Central memory CD4-positive, alpha-beta T cell (primary cell): ENCODE results near the gene CDK6.

Source experiments
- DNase-seq: peaks from one replicate; pipeline ENCODE4 v3.0.0; 2022

CDK6 gene

DNA sequence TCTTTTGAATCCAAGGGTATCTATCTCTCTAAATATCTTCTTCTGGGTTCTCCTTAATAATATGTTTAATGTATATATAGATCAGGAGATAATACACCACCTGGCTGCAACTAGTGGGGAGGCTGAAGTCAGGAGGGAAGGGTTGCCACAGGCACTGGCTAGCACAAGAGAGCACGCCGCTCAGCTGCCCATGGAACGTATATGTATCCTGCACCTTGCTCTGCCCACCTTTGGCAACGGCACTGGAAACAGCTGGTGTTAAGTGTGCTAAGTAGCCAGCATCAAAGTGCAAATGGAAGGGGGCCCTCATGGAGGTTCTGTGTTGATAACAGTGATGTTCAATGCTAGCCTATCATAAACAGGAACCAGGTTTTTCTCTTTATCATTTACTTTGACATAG, 196.4 kb downstream of the CDK6 start:
- no peak for DNase-seq

DNA sequence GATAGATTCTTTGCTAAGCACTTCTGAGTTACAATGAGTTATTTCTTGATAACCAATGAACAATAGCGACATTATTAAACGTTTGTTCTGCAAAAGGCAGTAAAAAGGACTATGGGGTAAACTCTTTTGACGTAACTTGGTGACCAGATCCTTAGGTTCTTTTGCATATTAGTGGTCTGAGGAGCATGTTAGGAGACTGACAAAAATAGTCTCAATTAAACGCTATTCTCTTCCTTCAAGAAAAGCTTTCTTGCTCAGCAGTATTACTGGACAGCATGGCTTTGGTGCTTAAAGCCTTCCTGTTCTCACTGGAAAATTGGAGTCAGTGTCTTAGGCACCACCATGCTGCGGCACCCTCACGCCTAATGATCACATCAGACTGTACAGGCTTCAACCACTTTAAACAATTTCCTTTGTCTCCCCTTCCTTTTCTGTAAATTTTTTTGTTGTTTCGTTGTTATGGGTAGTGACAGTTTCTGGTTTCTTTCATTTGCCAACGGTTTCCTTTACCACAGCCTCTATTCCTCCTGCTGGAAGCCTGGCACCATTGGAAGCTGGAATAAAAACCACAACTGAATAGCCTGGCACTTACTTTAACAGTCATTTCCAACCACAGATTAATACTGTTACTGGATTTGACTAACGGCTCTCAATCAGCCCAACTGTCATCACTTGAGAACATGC, 197.0 kb downstream of the CDK6 start:
- DNase-seq = no peak

DNA sequence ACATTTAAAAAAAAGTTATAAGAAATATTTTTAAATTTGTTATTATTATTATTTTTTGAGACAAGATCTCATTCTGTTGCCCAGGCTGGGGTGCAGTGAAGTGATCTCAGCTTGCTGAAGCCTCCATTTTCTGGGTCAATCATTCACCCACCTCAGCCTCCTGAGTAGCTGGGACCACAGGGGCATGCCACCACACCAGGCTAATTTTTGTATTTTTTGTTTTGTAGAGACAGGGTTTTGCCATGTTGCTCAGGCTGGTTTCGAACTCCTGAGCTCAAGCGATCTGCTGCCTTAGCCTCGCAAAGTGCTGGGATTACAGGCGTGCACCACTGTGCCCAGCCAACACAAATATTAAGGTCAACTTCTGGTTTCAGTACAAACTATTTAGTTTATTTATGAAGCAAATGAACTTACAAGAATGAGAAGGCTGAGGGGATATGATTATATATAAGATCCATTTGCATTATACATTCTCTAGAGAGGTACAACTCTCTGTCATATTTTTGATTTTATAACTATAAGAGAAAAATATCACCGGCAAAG, 200.3 kb downstream of the CDK6 start:
- no peak for DNase-seq

DNA sequence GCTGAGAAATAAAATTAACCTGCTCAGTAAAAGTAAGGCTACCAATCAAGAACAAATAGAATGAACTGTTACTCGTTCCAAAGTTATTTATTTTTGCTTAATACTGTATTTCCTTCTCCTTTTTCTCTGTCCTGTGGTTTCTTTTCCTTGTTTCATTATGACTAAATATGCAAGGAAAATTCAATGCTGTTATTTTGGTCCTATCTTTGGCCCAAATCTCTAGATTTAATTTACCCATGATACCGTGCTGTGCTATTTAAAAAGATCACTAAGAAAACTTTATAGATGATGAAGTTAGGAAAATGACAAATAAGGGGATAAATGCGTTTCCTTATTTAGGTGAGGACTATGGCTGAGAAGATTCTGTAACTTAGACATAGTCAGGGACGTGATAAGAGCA, 200.8 kb downstream of the CDK6 start:
- no peak for DNase-seq

DNA sequence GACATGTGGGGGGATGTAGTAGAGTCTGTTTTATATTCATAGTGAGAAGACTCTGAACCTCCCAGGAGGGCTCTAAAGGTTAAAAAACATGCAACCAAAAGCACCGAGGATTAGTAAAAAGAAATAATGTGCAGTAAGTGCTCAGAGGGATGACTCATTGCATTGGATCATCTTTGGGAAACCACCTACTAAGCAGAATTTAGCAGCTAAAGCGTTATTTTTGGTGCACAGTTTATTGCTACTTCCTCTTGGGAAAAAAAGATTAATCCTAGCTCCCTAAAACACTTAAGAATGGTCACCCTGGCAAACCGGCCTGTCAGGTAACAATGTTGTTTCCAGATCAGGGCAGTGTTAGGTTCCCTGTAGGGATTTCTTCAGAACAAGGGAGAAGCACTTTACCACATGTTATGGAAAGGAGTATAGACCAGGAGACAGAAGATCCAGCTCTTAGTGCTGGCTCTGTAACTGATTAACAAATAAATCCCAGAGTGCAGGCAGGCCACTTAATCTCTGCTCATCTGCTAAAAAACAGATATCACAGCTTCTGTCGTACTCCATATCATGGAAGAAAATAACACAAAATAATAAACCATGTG, 201.4 kb downstream of the CDK6 start:
- no peak for DNase-seq

DNA sequence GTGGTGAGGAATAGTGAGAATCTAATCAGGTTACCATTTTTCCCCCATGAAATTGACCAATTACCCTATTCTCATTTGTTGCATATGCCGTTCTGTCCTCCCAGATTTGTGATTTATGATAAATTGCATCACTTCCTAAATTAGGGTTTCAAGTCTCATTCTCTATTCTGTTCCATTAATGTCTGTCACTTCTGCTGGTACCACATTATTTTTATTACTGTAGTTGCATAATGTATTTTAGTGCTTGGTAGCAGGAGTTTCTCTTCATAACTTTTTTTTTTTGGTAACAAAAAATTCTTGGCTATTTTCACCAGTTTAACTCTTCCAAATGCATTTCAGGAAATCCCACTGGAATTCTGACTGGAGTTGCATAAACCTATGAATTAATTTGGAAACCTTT, 202.2 kb downstream of the CDK6 start:
- DNase-seq = no peak

DNA sequence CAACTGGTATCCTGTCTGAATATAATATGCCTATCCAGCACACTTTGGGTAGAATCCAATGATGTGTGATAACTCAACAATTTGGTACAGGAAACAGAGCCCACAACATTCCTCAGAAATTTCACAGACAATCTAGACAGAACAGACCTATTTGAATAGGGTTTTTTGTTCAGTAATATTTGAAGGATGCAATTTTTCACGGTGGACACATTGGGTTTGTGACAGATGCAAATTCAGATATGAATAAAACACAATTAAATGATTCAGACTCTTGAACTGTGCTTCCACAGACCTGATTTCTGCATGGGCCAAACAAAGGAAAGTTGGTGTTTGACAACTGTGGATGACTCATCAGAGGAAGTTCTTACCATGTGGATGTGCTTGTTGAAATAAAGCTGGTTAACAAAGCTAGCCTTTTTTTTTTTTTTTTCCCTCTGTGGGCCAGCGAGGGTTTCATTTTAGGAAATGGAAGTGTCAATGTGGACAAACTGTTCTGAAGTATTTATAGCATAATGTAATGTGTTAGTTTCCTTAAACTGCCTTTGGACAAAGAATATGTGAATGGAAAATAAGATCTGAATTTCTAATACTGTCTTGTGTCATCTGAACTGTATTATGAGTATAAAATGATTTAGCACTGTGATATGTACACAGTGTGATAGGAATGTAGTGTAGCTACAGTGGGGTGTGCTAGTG, 203.0 kb downstream of the CDK6 start:
- no peak for DNase-seq

DNA sequence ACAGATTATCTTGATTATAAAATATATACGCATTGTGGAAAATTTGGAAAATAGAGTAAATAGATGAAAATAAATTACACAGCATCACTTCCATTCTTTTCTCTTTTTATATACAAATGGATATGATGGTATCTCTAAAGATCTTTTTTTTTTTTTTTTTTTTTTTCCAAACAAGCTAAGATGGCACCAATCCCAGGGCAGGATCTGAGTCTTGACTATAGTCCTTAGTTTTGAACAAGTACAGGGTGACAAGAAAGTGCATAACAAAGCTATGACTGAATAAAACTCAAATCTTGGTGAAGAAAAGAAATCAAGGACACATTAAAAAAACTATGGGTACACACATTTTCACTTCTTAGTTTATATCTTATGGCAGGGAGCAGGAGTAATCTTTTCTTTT, 203.6 kb downstream of the CDK6 start:
- no peak for DNase-seq

DNA sequence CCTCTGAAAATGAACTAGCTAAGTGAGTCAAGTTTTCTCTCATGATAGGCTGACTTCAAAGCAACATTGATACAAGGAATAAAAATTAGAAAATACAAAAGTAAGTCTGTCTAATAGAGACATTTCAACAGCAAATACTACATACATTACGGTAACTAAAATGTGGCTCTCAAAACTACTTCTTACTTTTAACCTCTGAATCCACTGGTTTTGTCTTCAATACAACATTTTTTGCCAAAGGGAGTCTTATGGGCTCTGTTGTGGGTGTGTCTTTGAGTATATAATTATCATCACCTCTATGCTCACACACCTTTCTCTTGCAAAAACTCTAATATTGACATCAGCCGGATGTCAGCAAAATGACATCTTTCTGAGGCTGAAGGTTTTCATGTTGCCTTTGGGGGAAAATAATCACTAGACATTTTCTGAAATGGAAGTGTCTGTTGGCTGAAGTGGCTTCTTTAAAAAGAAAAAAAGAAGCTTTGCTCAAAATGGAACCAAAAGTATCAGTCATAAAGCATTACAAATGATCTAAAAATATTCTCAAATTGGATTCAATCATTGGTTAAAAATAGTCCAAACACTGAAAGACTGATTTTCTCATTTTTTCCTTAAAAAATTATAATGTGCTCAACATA, 204.4 kb downstream of the CDK6 start:
- DNase-seq = no peak

DNA sequence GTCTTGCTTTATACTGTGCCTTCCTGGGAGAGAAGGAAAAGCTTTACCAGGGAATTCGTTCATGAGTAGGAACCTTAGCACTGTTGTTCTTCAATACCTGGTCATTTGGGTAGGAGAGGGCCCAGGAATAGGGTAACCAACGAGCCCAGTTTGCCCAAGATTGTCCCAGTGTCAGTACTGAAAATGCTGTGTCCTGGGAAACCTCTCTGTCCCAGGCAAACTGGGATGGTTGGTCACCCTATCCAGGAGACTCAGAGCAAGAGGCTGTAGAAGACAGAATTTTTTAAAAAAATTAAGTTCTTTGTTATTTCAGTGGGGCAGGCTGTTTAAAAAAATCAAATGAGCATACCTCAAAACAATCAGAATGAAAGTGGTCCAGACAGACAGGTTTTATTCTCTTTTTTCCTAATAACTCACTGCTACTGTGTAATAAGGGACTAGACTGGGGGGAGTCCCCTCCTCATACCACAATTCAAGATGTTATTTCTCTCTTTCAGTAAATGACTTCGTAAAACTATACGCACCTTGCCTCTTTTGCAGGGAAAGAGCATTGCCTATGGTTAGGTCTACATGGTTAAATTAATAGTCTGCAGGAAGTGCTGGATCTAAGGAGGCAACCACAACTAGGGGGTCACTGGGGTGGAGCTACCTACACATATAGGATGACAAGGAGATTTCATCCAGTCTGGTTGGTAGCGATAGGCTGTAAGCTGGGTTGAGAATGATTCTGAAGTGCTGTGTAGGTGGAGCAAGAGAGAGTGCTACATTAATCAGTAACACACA, 205.1 kb downstream of the CDK6 start:
- no peak for DNase-seq

DNA sequence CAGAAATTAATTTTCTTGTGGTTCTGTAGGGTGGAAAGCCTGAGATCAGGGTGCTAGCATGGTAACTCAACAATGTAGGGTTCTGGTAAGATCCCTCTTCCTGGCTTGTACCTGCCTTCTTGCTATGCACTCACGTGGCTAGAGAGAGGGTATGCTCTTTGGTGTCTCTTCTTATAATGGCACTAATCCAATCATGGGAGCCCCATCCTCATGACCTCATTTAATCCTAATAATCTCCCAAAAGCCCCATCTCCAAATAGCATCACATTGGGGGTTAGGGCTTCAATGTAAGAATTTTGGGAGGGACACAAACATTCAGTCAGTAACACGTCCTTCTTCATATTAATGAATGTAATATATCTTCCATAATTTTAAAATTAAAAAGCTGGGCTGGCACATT, 206.6 kb downstream of the CDK6 start:
- no peak for DNase-seq

DNA sequence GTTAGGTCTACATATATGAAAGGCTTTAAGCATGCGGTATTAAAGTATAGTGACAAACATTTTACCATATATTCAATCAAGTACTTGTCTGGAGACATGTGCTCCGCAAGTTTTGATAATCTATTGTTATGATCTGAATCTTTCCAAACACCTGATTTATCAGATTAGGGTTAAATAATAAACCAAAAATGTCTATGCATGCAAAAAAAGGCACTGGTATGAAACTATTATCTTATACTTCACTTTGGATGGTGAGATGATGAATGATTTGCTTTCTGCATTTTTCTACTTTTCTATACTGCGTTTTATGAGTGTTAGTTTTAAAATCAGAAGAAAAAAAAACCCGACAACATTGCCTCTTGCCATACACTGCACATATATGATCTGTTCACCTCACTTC, 208.4 kb downstream of the CDK6 start:
- no peak for DNase-seq

DNA sequence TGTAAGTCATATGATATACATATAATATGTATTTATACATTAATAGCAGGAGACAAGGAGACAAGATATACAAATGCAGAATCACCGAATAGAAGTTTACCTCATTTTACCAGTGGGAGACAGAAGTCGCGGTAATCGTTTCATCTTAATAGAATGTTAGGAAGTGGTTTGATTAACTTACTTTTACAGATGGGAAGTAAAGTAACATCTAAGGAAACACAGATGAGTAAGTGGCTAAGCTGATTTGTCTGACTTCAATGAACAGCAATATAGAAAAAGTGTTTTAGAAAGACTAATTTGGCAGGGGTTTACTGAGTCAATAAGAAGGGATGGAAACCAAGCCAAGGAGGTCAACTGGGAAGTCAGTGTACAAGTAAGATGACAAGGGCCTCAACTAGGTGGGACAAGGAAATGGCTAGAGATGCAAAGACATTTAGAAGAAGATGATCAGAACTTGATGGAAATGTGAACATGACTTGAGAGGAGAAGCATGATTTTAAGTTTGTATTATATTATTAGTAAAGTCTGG, 210.0 kb downstream of the CDK6 start:
- no peak for DNase-seq

DNA sequence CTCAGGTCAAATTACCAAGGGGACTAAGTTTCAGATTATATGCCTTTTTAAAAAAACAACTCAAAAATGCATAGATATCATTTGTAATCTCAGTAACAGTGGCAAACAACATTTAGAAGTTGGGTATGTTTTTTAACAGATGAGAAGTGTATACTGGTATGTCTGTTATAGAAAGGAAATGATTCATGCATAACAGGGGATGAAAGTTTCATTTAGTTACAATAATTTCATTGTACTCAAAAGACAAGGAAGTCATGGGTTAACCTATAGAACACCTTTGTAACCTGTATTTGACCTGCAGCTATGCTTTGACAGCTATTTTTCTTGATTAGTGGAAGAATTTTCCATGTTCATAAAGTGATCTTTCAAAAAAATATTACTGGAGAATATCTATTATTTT, 210.8 kb downstream of the CDK6 start:
- DNase-seq = no peak

DNA sequence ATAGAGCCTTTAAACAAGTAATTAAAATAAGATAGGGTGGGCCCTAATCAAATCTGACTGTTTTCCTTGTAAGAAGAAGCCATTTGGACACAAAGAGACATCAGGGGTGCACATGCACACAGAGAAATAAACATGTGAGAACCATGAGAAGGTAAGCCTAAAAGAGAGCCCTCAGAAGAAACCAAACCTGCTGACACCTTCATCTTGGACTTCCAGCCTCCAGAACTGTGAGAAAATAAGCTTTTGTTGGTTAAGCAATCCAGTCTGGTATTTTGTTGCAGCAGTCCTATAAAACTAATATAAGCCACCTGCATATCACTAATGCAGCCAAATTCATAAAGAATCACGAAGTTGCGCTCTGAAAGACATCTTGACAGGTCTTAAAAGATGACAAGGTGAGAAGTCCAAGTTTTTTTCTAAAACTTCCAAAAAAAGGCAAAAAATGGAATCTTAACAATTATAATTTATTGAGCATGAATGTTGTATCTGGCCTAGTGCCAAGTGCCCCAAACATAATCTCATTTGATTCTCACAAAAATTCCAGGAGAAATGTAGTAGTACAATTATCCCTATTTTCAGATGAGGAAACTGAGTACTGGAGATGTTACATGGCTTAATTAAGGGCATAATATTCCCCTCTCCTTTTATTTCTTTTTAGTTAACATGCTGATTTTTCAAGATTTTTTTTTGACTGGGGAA, 211.9 kb downstream of the CDK6 start:
- DNase-seq = no peak

DNA sequence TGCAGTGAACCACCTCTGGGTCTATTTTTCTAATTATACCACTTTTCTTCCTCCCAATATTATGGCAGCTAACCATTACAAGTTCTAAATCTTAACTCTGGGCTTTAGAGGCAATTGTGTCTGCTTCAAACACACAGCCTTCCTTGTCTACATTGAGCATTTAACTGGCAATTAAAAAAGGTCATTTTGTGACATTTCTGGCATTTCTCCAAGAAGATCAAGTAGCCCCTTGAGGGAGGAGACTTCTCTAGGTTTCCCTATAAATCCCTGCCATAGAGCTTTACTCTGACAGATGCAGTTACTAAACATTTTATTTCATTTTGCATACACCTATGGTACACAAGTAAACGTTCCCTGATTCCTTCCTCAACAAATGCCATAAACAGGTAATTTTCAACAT, 212.8 kb downstream of the CDK6 start:
- DNase-seq = no peak

DNA sequence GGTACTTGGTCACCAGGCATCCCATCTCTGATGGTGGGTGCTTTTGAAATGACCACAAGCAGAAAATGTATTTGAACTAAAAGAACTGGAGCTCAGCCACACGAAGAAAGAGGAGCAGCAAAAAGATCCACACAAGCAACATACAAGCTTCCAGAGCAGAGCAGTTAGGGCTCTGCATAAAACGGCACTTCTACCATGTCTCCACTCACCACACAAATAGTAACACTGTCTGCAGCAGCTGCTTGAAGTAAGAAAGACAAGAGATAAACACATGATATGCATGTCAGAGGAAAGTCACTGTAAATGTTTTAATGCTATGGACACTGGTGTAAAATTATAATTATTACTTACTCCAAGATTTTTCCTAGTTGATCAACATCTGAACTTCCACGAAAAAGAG, 213.7 kb downstream of the CDK6 start:
- DNase-seq = no peak

DNA sequence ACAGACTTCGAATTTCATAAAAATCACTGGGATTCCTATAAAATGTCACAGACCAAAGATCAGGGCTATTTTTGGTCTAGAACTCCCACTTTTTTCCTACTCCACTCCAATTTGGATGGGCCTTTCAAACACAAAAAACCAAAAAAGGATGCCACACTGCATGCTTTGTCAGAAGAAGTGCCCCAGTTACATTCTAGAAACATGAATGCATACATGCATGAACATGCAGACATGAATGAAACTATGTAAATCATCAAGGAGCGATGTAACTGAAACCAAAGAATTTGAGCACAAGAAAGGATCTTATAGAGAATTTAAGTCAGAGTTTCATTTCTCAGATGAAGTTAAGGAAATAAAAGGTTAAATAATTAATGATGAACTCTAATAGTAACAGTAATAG, 214.3 kb downstream of the CDK6 start:
- no peak for DNase-seq

DNA sequence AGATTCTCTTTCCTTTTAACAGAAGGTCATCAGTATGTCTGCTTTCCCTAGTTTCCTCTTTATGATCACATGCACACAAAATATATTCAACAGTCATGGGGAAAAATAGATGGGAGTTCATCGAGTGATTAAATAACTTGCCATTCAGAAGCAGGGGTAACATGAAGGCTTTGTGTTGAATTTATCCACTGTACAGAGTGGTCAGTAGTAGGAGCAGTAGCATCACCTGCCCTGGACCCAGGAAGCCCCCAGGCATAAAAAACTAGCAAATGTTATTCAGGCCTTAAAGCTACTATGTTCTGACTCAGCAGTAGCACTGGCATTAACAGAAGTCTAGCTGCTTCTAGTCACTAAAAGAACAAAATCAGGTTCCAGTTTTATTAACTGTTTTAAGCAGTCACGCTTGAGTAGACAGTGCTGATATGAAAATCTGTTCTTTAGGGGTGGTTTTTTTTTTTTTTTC, 214.8 kb downstream of the CDK6 start:
- no peak for DNase-seq

DNA sequence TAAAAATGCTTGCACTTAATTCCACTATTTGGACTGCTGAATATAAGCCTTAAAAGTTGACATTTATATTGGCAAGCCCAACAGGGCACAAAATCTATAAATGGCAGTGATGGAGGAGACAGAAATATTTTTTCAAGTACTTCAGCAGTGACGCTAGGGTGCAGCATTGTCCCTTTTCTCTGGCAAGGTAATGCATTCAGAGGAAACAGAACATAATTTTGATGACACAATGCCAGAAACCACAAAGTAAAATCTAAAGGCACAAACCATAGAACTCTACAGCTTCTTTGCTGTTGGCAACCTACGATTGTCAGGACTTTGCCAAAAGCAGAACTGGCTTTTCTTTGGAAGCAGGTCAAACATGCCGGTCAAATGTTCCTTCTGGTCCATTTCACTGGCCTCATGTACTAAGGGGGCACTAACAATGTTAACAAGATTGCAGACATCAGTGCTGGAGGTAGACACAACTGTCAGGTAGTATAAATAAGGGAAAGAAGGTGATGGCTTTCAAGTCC, 215.3 kb downstream of the CDK6 start:
- peak; percentile 76 for DNase-seq

DNA sequence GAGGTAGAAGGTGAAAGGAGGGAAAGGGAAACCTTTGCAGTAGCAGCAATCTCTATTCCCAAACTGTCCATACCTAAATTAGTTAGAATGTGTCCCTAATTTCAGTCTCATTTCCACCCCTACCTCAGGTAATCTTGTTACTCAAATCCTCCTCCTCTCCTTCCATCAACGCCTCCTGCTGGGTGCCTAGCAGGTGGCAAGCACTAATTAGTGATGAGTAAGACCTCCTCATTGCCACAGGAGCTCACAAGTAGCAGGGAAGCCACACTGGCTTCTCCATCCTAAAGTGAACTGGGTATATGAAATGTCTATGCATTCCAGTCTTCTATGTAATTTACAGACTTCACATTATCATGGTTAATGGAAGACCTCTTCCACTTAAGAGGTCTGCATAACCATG, 220.5 kb downstream of the CDK6 start:
- no peak for DNase-seq
